Measurements from ENCODE around the gene CSMD2.

The CSMD2 gene

DNA sequence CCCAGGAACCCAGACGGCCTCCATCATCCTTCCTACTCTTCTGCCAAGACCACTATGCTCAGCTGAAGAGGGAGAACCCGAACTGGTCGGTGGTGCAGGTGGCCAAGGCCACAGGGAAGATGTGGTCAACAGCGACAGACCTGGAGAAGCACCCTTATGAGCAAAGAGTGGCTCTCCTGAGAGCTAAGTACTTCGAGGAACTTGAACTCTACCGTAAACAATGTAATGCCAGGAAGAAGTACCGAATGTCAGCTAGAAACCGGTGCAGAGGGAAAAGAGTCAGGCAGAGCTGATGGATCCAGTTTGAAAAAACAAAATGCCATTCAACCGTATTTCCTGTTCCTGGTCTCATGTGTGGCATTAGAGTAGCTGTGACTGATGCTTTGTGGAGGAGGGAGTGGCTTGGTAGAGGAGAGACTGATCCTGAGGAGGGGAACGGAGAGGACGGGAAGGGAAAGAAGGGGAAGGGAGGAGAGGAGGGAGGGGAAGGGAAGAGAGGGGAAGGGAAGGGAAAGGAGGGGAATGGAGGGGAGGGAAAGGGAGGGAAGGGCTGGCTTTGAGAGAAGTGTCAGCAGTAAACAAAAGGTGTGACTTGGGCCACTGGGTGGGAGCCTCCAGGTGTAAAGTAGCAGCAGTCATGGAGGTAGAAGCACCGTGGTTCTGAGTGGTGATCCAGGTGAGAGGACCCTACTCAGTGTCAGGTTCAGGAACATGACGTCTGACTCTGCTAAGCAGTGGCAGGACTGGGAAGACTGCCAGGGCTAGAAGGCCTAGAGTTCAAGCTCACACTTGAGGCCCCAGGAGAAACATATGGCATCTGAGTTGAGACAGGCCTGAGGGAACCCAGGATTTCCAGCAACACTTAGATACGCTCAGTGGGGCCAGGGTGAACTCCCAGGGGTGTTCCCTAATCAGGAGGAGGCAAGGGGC, 300.3 kb downstream of the CSMD2 start:
- H3K9me3 ChIP-seq (ENCODE audit: control insufficient read depth in 1 of 2, low read length in 2 of 2) = peaks cover 0 to 4% of the 10 kb centered on the region in 2 donors
- H3K4me1 ChIP-seq (ENCODE audit: control insufficient read depth in 1 of 2, insufficient read depth in 2 of 2, low read length in 2 of 2) = no peaks in the 10 kb centered on the region
- H3K27ac ChIP-seq (ENCODE audit: low read length) = no peak overlapping the region
- no peak overlapping the region for H3K4me3 ChIP-seq (ENCODE audit: low read depth in 1 of 2, low read length in 2 of 2)
- no peaks in the 10 kb centered on the region for H3K27me3 ChIP-seq (ENCODE audit: low read depth, low read length)
- no peaks in the 10 kb centered on the region for H3K36me3 ChIP-seq (ENCODE audit: control insufficient read depth in 1 of 2, insufficient read depth in 2 of 2, low read length in 2 of 2)

- Histone ChIP-seq H3K9me3 (ENCODE audit: control insufficient read depth in 1 of 2, low read length in 2 of 2) (peaks cover 0 to 4% of the 10 kb centered on the region in 2 donors), H3K27ac (ENCODE audit: low read length) (no peak within 1 kb of the TSS), H3K4me3 (ENCODE audit: low read depth in 1 of 2, low read length in 2 of 2) (no peak within 1 kb of the TSS), H3K4me1 (ENCODE audit: control insufficient read depth in 1 of 2, insufficient read depth in 2 of 2, low read length in 2 of 2) (no peaks in the 10 kb centered on the region), H3K36me3 (ENCODE audit: control insufficient read depth in 1 of 2, insufficient read depth in 2 of 2, low read length in 2 of 2) (no peaks in the 10 kb centered on the region), H3K27me3 (ENCODE audit: low read depth, low read length) (no peaks in the 10 kb centered on the region)
These were observed 301.3 kb downstream of the CSMD2 start, which contains the start of gene HMGB4 for GRCh38 chr1:33863779-33864178. Gene HMGB4, plus strand, starts transcription at chr1:33864079. Its CDS starts 113 bp downstream, at chr1:33864192.

DNA sequence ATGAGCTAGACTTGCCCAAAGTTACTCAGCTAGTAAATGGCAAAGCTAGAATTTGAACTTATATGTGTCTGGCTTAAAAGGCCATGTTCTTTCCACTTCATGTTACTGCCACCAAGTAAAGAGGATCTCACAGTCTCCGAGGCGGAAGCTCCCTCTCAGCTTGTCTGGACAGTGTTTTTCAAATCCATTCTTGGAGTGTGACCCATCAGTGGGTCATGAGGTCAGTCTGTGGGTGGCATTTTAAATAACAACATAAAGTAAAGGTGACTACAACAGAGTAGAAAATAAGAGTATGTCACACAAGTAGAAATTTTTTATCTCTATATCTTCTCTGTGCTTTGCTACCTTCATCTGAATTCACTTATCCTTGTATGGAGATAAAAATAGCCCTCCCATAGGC, 304.4 kb downstream of the CSMD2 start:
- H3K4me3 ChIP-seq (ENCODE audit: low read depth in 1 of 2, low read length in 2 of 2) = no peak overlapping the region
- no peaks in the 10 kb centered on the region for H3K9me3 ChIP-seq (ENCODE audit: control insufficient read depth in 1 of 2, low read length in 2 of 2)
- no peak overlapping the region for H3K27ac ChIP-seq (ENCODE audit: low read length)
- no peaks in the 10 kb centered on the region for H3K4me1 ChIP-seq (ENCODE audit: control insufficient read depth in 1 of 2, insufficient read depth in 2 of 2, low read length in 2 of 2)
- no peaks in the 10 kb centered on the region for H3K27me3 ChIP-seq (ENCODE audit: low read depth, low read length)
- H3K36me3 ChIP-seq (ENCODE audit: control insufficient read depth in 1 of 2, insufficient read depth in 2 of 2, low read length in 2 of 2) = no peaks in the 10 kb centered on the region

DNA sequence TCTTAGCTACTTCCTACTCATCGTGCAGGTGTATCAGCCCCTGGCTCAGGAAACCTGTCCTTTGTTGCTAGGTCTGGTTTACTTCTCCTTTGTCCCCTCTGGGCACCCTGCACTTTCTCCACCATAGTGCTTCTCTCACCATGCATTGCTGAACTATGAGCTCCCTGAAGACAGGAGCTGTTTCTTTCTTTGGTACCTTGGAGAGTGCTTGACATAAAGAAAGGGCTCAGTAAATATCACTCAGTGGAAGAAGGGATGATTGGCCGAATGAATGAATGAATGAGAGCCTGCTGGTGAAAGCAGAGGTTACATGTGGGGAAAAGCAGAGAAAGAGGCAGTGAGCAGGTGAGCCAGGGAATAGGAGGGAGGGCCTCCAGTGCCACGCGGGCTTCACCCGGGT, 310.9 kb downstream of the CSMD2 start:
- no peaks in the 10 kb centered on the region for H3K4me1 ChIP-seq (ENCODE audit: control insufficient read depth in 1 of 2, insufficient read depth in 2 of 2, low read length in 2 of 2)
- peaks cover 4% of the 10 kb centered on the region for H3K27me3 ChIP-seq (ENCODE audit: low read depth, low read length)
- H3K36me3 ChIP-seq (ENCODE audit: control insufficient read depth in 1 of 2, insufficient read depth in 2 of 2, low read length in 2 of 2) = no peaks in the 10 kb centered on the region
- no peak overlapping the region for H3K4me3 ChIP-seq (ENCODE audit: low read depth in 1 of 2, low read length in 2 of 2)
- H3K27ac ChIP-seq (ENCODE audit: low read length) = no peak overlapping the region
- H3K9me3 ChIP-seq (ENCODE audit: control insufficient read depth in 1 of 2, low read length in 2 of 2) = no peaks in the 10 kb centered on the region

- H3K27me3 ChIP-seq (ENCODE audit: low read depth, low read length) = peaks cover 4% of the 10 kb centered on the region
- H3K4me3 ChIP-seq (ENCODE audit: low read depth in 1 of 2, low read length in 2 of 2) = no peak overlapping the region
- no peaks in the 10 kb centered on the region for H3K4me1 ChIP-seq (ENCODE audit: control insufficient read depth in 1 of 2, insufficient read depth in 2 of 2, low read length in 2 of 2)
- no peaks in the 10 kb centered on the region for H3K36me3 ChIP-seq (ENCODE audit: control insufficient read depth in 1 of 2, insufficient read depth in 2 of 2, low read length in 2 of 2)
- H3K9me3 ChIP-seq (ENCODE audit: control insufficient read depth in 1 of 2, low read length in 2 of 2) = no peaks in the 10 kb centered on the region
- no peak overlapping the region for H3K27ac ChIP-seq (ENCODE audit: low read length)
These were observed 311.6 kb downstream of the CSMD2 start for GRCh38 chr1:33853431-33853830.

GRCh38 chr1:33852711-33853110, 312.3 kb downstream of the CSMD2 start:
- H3K36me3 ChIP-seq (ENCODE audit: control insufficient read depth in 1 of 2, insufficient read depth in 2 of 2, low read length in 2 of 2) = no peaks in the 10 kb centered on the region
- H3K27me3 ChIP-seq (ENCODE audit: low read depth, low read length) = peaks cover 4% of the 10 kb centered on the region
- no peak overlapping the region for H3K4me3 ChIP-seq (ENCODE audit: low read depth in 1 of 2, low read length in 2 of 2)
- H3K4me1 ChIP-seq (ENCODE audit: control insufficient read depth in 1 of 2, insufficient read depth in 2 of 2, low read length in 2 of 2) = no peaks in the 10 kb centered on the region
- H3K27ac ChIP-seq (ENCODE audit: low read length) = no peak overlapping the region
- H3K9me3 ChIP-seq (ENCODE audit: control insufficient read depth in 1 of 2, low read length in 2 of 2) = no peaks in the 10 kb centered on the region

DNA sequence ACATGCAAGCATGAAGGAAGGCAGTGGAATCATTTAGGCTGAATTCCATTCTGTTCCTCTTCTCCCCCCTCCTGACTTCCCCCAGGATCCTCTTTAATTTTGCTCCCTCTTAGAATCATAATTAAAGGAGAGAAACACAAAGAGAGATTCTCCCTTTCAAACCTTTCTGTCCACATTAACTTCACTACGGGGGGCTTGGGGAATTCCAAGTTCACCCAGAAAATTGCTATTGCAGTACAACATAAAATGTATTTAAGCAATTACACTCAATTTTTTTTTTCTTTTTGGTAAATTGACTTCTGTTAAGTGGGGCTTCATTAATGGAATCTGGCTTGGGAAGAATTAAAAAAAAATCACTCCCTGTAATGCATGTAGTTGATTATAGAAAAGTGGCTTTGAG, 314.5 kb downstream of the CSMD2 start:
- peaks cover 4% of the 10 kb centered on the region for H3K27me3 ChIP-seq (ENCODE audit: low read depth, low read length)
- no peak overlapping the region for H3K4me3 ChIP-seq (ENCODE audit: low read depth in 1 of 2, low read length in 2 of 2)
- no peak overlapping the region for H3K27ac ChIP-seq (ENCODE audit: low read length)

GRCh38 chr1:33849211-33849610, 315.8 kb downstream of the CSMD2 start:
- H3K4me1 ChIP-seq (ENCODE audit: control insufficient read depth in 1 of 2, insufficient read depth in 2 of 2, low read length in 2 of 2) = no peaks in the 10 kb centered on the region
- no peaks in the 10 kb centered on the region for H3K9me3 ChIP-seq (ENCODE audit: control insufficient read depth in 1 of 2, low read length in 2 of 2)

More for the DNA sequence above, 314.5 kb downstream of the CSMD2 start:
- no peaks in the 10 kb centered on the region for H3K9me3 ChIP-seq (ENCODE audit: control insufficient read depth in 1 of 2, low read length in 2 of 2)
- no peaks in the 10 kb centered on the region for H3K4me1 ChIP-seq (ENCODE audit: control insufficient read depth in 1 of 2, insufficient read depth in 2 of 2, low read length in 2 of 2)
- H3K36me3 ChIP-seq (ENCODE audit: control insufficient read depth in 1 of 2, insufficient read depth in 2 of 2, low read length in 2 of 2) = no peaks in the 10 kb centered on the region

GRCh38 chr1:33848205-33848937, 316.7 kb downstream of the CSMD2 start:
- Histone ChIP-seq H3K36me3 (ENCODE audit: control insufficient read depth in 1 of 2, insufficient read depth in 2 of 2, low read length in 2 of 2) (no peaks in the 10 kb centered on the region), H3K9me3 (ENCODE audit: control insufficient read depth in 1 of 2, low read length in 2 of 2) (no peaks in the 10 kb centered on the region), H3K4me3 (ENCODE audit: low read depth in 1 of 2, low read length in 2 of 2) (no peak overlapping the region), H3K27ac (ENCODE audit: low read length) (no peak overlapping the region), H3K4me1 (ENCODE audit: control insufficient read depth in 1 of 2, insufficient read depth in 2 of 2, low read length in 2 of 2) (no peaks in the 10 kb centered on the region), H3K27me3 (ENCODE audit: low read depth, low read length) (peaks cover 4% of the 10 kb centered on the region)

More at GRCh38 chr1:33849211-33849610, 315.8 kb downstream of the CSMD2 start:
- Histone ChIP-seq H3K27me3 (ENCODE audit: low read depth, low read length) (peaks cover 4% of the 10 kb centered on the region), H3K27ac (ENCODE audit: low read length) (no peak overlapping the region), H3K36me3 (ENCODE audit: control insufficient read depth in 1 of 2, insufficient read depth in 2 of 2, low read length in 2 of 2) (no peaks in the 10 kb centered on the region), H3K4me3 (ENCODE audit: low read depth in 1 of 2, low read length in 2 of 2) (no peak overlapping the region)

- Histone ChIP-seq H3K27ac (ENCODE audit: low read length) (no peak overlapping the region), H3K4me3 (ENCODE audit: low read depth in 1 of 2, low read length in 2 of 2) (no peak overlapping the region), H3K9me3 (ENCODE audit: control insufficient read depth in 1 of 2, low read length in 2 of 2) (no peaks in the 10 kb centered on the region), H3K27me3 (ENCODE audit: low read depth, low read length) (peaks cover 4% of the 10 kb centered on the region), H3K4me1 (ENCODE audit: control insufficient read depth in 1 of 2, insufficient read depth in 2 of 2, low read length in 2 of 2) (no peaks in the 10 kb centered on the region), H3K36me3 (ENCODE audit: control insufficient read depth in 1 of 2, insufficient read depth in 2 of 2, low read length in 2 of 2) (no peaks in the 10 kb centered on the region)
These were observed 318.2 kb downstream of the CSMD2 start for GRCh38 chr1:33846861-33847260.

DNA sequence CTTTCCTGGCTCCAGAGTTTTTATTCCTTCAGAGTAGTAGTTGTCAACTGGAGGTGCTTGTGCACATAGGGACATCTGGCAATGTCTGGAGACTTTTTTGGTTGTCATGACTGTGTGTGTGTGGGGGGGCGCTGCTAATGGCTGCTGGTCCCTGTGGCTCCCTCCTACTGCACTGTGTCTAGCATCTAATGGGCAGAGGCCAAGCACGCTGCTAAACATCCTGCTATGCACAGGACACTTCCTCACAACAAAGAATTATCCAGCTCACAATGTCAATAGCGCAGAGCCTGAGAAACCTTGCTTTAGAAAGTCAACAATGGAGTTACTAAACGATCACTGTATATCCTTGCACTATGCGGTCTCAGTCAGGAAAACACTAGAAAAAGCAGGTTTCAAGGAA, 320.9 kb downstream of the CSMD2 start:
- Histone ChIP-seq H3K9me3 (ENCODE audit: control insufficient read depth in 1 of 2, low read length in 2 of 2) (no peaks in the 10 kb centered on the region), H3K27ac (ENCODE audit: low read length) (no peak overlapping the region), H3K27me3 (ENCODE audit: low read depth, low read length) (no peaks in the 10 kb centered on the region), H3K4me1 (ENCODE audit: control insufficient read depth in 1 of 2, insufficient read depth in 2 of 2, low read length in 2 of 2) (no peaks in the 10 kb centered on the region), H3K36me3 (ENCODE audit: control insufficient read depth in 1 of 2, insufficient read depth in 2 of 2, low read length in 2 of 2) (no peaks in the 10 kb centered on the region), H3K4me3 (ENCODE audit: low read depth in 1 of 2, low read length in 2 of 2) (no peak overlapping the region)

Measured in muscle layer of duodenum (tissue), 2 donors.